ENCODE data around the gene TFAP2B.
A peak's percentile ranks its signal among the peaks of the same experiment; 100 is the strongest.

TFAP2B gene

DNA sequence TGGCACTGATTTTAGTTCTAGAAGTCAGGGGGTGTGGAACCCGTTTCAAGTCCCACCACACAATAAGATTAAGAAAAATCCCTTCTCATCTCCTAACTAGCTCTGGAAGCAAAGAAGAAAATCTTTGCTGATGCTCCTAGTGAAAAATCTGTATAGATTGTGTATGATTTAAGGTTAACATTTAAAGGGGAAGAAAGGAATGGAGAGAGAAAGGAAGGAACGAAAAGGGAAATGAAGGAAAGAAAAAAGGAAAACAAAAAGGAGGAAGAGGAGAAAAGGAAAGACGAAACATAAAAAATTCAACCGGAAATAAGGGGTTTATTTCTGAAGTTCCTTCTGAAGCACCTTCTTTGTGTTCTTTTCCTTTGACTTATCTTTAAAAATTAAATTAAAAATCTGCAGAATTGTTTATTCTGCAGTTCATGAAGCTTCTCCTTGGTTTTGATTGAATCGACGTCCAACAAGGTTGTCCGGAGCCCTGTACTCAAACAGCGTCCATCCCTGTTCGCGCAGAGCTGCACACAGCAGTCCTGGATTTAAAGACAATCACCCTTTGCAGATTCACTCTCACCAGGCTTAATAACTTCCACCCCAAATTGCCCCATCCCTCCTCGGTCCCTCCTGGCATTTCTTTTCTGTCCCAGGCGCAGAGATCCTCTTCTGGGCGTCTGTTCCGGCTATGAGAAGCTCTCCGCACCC, 1.6 kb upstream of the TFAP2B start:
- peak overlapping the region; percentile 35 for H3K4me3 Mint-ChIP-seq
- H3K27me3 Mint-ChIP-seq (ENCODE audit: low read depth, poor library complexity) = peaks cover 97% of the 10 kb centered on the region
- TF ChIP-seq, protein P1, sequence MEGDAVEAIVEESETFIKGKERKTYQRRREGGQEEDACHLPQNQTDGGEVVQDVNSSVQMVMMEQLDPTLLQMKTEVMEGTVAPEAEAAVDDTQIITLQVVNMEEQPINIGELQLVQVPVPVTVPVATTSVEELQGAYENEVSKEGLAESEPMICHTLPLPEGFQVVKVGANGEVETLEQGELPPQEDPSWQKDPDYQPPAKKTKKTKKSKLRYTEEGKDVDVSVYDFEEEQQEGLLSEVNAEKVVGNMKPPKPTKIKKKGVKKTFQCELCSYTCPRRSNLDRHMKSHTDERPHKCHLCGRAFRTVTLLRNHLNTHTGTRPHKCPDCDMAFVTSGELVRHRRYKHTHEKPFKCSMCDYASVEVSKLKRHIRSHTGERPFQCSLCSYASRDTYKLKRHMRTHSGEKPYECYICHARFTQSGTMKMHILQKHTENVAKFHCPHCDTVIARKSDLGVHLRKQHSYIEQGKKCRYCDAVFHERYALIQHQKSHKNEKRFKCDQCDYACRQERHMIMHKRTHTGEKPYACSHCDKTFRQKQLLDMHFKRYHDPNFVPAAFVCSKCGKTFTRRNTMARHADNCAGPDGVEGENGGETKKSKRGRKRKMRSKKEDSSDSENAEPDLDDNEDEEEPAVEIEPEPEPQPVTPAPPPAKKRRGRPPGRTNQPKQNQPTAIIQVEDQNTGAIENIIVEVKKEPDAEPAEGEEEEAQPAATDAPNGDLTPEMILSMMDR (IDR thresholded peaks at IDR 0.05) = no peak
- H3K9me3 Mint-ChIP-seq = peaks cover 4% of the 10 kb centered on the region
- H3K27ac Mint-ChIP-seq = no peak overlapping the region
- H3K4me1 Mint-ChIP-seq = peaks cover 1% of the 10 kb centered on the region
- no peaks in the 10 kb centered on the region for H3K36me3 Mint-ChIP-seq (ENCODE audit: low read depth)
- DNase-seq = no peak

GRCh38 chr6:50817646-50817950, 1.1 kb upstream of the TFAP2B start:
- Mint-ChIP-seq H3K27me3 (ENCODE audit: low read depth, poor library complexity) (peaks cover 97% of the 10 kb centered on the region), H3K4me3 (no peak overlapping the region), H3K4me1 (peaks cover 4% of the 10 kb centered on the region), H3K36me3 (ENCODE audit: low read depth) (no peaks in the 10 kb centered on the region), H3K27ac (no peak overlapping the region), H3K9me3 (peaks cover 4% of the 10 kb centered on the region)
- TF ChIP-seq, protein P1 (IDR thresholded peaks at IDR 0.05) = no peak
- DNase-seq = no peak

DNA sequence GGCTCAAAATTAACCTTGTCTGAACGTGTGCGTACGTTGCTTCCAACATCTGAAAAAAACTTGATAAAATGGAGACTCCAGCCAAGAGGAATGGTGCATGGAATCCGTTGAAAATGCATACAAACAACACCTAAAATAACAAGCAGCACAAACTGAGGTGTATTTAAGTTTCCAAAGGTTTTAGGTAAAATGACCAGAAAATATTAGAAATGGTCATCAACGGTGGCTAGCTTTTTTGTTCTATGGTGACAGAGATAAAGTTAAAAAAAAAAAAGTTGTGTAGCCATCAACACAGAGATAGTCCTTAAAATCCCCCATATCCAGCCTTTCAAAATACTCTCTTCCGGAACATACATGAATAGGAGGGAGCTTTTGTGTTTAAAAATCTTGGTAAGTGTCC, 651 bp upstream of the TFAP2B start:
- DNase-seq = no peak
- TF ChIP-seq, protein P1 (IDR thresholded peaks at IDR 0.05) = no peak
- H3K36me3 Mint-ChIP-seq (ENCODE audit: low read depth) = no peaks in the 10 kb centered on the region
- H3K4me3 Mint-ChIP-seq = no peak overlapping the region
- H3K9me3 Mint-ChIP-seq = peaks cover 4% of the 10 kb centered on the region
- H3K4me1 Mint-ChIP-seq = peaks cover 4% of the 10 kb centered on the region
- peaks cover 98% of the 10 kb centered on the region for H3K27me3 Mint-ChIP-seq (ENCODE audit: low read depth, poor library complexity)
- no peak overlapping the region for H3K27ac Mint-ChIP-seq

DNA sequence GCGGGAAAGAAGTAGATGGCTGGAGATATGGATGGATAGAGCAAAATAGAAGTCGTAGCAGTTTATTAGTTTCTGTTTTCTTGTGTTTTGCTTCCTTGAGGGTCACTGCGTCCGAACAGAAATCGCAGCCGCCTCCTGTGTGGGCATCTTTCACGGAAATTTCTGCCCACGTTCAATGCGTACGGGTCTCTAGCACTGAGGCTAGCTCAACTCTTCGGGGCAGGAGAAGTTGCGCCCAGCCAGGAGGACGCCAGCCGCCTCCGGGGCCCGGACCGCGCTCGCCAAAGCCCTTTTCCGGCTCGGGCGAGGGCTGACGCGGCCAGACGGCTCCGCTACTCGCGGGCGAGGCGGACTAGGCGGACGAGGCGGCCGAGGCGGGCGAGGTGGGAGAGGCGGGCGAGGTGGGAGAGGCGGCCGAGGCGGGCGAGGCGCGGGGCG, 814 bp downstream of the TFAP2B start:
- Mint-ChIP-seq H3K9me3 (peaks cover 7% of the 10 kb centered on the region), H3K36me3 (ENCODE audit: low read depth) (no peaks in the 10 kb centered on the region), H3K27me3 (ENCODE audit: low read depth, poor library complexity) (peaks cover 98% of the 10 kb centered on the region), H3K4me3 (no peak overlapping the region), H3K27ac (no peak overlapping the region), H3K4me1 (peaks cover 4% of the 10 kb centered on the region)
- peak; percentile 61 for DNase-seq
- TF ChIP-seq, protein P1 (IDR thresholded peaks at IDR 0.05) = no peak

GRCh38 chr6:50819904-50820868, 1.5 kb downstream of the TFAP2B start:
- DNase-seq = no peak
- H3K4me1 Mint-ChIP-seq = peaks cover 4% of the 10 kb centered on the region
- TF ChIP-seq, protein P1 (IDR thresholded peaks at IDR 0.05) = no peak
- no peak overlapping the region for H3K27ac Mint-ChIP-seq
- no peaks in the 10 kb centered on the region for H3K36me3 Mint-ChIP-seq (ENCODE audit: low read depth)
- peak overlapping the region; percentile 66 for H3K4me3 Mint-ChIP-seq
- peaks cover 98% of the 10 kb centered on the region for H3K27me3 Mint-ChIP-seq (ENCODE audit: low read depth, poor library complexity)
- H3K9me3 Mint-ChIP-seq = peaks cover 7% of the 10 kb centered on the region
